BJ (cell line): Measurements from ENCODE around the gene KCP. TPM values are rescaled to one million over a fixed set of nuclear protein-coding genes. Genes with fewer than 3 reads are reported as not detected.

Experiments used
- CTCF ChIA-PET: fragments of 350-600 bp; formaldehyde crosslinking; extraction: SDS; loops from one replicate; lab custom pipeline; 2021; ENCODE audit warnings: antibody characterized with exemption, inconsistent platforms; lab: Yijun Ruan, JAX
- POLR2A ChIA-PET: fragments of 300-600 bp; sonication (Branson Sonifier 250); formaldehyde crosslinking; extraction: SDS; loops from one replicate; lab custom pipeline; 2021; ENCODE audit warnings: antibody characterized with exemption; lab: Charles Lee
- DNase-seq: peaks from one replicate; pipeline ENCODE4 v3.0.0-alpha.2; 2011; ENCODE audit warnings: low read depth
- H3K27me3 ChIP-seq: 2 replicates; pipeline ENCODE4 v1.6.0; 2011; ENCODE audit warnings: low read length; ENCODE audit not compliant: control insufficient read depth, insufficient read depth
- H3K36me3 ChIP-seq: 2 replicates; pipeline ENCODE4 v1.5.1; 2011; ENCODE audit warnings: low read length; ENCODE audit not compliant: control insufficient read depth, insufficient read depth
- H3K4me3 ChIP-seq: 2 replicates; pipeline ENCODE4 v1.5.1; 2011; ENCODE audit warnings: low read depth, mild to moderate bottlenecking, control low read depth, low read length
- polyA minus RNA-seq: library from RNA; depleted of rRNA, polyadenylated mRNA; stranded (reverse); fragments of >200 nt; gene quantifications from 2 replicates; pipeline ENCODE4 v1.2.3, GENCODE V29; 2011; rRNA and poly(A)+ RNA removed
- polyA plus RNA-seq: library from polyadenylated mRNA; depleted of rRNA; stranded (reverse); fragments of >200 nt; gene quantifications from 2 replicates; pipeline ENCODE4 v1.2.3, GENCODE V29; 2011; rRNA removed
- TF ChIP-seq, protein P1 (sequence below): IDR thresholded peaks from 2 replicates; pipeline ENCODE4 v1.5.1; 2011; ENCODE audit warnings: low read depth, mild to moderate bottlenecking, control low read depth, inconsistent platforms, low read length, moderate library complexity; ENCODE audit not compliant: insufficient read depth

KCP gene
- polyA plus RNA-seq = 0.02 TPM in 1 of 2 replicates, not detected in the other
- polyA minus RNA-seq = not detected in 2 replicates

DNA sequence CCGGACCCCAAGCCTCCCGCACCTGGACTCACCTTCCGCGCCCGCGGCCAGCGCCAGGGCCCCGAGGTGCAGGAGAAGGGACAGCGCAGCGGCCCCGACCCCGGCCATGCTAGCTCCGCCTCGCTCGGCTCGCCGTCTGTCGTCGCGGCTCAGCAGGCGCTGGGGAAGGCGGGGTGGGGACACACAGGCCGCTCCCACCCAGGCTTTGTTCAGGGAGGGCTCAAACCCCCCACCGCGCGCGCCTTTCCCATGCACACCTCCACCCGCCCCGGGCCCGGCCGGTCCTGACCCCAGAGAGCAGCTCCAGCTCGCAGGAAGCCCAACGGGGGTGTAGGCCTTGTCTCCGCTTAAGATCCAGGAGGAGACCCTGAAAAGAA, at the start of gene KCP:
KCP (minus strand) TSS at position 141 of the 377 bp plus-strand sequence; CDS start at position 108, 33 bp downstream.
- POLR2A ChIA-PET = no interaction called here
- no peak for DNase-seq
- CTCF ChIA-PET = interaction anchor here (1.0 to 1.9 kb wide), 3 partner anchors 9 to 181 kb away, joined by 4 to 11 read pairs (median 5); no protein-coding TSS in a partner anchor
- Histone ChIP-seq H3K4me3 (peak within 1 kb of the TSS; percentile 39), H3K36me3 (no peaks in the 10 kb centered on the region), H3K27me3 (peaks cover 28% of the 10 kb centered on the region)
- TF ChIP-seq, protein P1, sequence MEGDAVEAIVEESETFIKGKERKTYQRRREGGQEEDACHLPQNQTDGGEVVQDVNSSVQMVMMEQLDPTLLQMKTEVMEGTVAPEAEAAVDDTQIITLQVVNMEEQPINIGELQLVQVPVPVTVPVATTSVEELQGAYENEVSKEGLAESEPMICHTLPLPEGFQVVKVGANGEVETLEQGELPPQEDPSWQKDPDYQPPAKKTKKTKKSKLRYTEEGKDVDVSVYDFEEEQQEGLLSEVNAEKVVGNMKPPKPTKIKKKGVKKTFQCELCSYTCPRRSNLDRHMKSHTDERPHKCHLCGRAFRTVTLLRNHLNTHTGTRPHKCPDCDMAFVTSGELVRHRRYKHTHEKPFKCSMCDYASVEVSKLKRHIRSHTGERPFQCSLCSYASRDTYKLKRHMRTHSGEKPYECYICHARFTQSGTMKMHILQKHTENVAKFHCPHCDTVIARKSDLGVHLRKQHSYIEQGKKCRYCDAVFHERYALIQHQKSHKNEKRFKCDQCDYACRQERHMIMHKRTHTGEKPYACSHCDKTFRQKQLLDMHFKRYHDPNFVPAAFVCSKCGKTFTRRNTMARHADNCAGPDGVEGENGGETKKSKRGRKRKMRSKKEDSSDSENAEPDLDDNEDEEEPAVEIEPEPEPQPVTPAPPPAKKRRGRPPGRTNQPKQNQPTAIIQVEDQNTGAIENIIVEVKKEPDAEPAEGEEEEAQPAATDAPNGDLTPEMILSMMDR = no peak

DNA sequence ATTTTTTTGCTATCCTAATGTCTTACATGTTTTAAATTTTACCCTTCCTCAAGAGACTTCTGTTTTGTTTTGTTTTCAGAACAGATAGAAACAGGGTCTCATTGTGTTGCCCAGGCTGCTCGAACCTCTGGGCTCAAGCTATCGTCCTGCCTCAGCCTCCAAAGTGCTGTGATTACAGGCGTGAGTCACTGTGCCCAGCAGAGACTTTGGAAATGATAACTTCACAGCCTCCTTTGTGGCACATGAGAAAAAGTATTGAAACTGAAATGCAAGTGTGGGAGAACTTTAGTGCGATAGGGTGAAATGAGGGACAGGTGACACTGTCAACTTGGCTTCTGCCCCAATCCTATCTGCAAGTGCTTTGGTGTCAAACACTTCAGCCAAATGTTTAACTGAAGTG, 48.8 kb upstream of the KCP start:
- ChIA-PET POLR2A (no interaction called here), CTCF (interaction anchor here (1.1 to 1.4 kb wide), 2 partner anchors 8 to 132 kb away, joined by 3 to 4 read pairs; no protein-coding TSS in a partner anchor)
- TF ChIP-seq, protein P1 = no peak
- Histone ChIP-seq H3K27me3 (no peaks in the 10 kb centered on the region), H3K36me3 (peaks cover 10% of the 10 kb centered on the region), H3K4me3 (no peak overlapping the region)
- DNase-seq = no peak

DNA sequence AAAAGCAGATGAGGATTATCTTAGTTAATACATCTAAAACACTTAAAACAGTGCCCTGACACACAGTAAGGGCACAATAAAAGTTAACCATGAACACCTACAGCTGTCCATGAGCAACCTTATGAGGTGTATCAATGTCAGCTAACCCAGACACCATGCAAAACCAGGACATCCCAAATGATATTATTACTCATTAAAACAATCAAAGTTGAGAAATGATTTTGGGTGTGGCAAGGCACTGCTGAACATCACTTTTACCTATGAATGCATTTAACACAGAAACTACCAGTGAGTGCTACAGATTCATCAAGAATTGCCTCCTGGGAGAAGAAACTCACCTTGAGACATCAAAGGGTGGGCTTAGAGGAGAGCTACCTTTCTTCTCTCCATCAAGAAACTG, 45.5 kb upstream of the KCP start:
- DNase-seq = no peak
- H3K4me3 ChIP-seq = no peak overlapping the region
- ChIA-PET POLR2A (no interaction called here), CTCF (interaction anchor here (2.4 kb wide), 1 partner anchor 136 kb away, joined by 7 read pairs; no protein-coding TSS in a partner anchor)
- H3K27me3 ChIP-seq = no peaks in the 10 kb centered on the region
- H3K36me3 ChIP-seq = peaks cover 10% of the 10 kb centered on the region
- TF ChIP-seq, protein P1 = no peak

DNA sequence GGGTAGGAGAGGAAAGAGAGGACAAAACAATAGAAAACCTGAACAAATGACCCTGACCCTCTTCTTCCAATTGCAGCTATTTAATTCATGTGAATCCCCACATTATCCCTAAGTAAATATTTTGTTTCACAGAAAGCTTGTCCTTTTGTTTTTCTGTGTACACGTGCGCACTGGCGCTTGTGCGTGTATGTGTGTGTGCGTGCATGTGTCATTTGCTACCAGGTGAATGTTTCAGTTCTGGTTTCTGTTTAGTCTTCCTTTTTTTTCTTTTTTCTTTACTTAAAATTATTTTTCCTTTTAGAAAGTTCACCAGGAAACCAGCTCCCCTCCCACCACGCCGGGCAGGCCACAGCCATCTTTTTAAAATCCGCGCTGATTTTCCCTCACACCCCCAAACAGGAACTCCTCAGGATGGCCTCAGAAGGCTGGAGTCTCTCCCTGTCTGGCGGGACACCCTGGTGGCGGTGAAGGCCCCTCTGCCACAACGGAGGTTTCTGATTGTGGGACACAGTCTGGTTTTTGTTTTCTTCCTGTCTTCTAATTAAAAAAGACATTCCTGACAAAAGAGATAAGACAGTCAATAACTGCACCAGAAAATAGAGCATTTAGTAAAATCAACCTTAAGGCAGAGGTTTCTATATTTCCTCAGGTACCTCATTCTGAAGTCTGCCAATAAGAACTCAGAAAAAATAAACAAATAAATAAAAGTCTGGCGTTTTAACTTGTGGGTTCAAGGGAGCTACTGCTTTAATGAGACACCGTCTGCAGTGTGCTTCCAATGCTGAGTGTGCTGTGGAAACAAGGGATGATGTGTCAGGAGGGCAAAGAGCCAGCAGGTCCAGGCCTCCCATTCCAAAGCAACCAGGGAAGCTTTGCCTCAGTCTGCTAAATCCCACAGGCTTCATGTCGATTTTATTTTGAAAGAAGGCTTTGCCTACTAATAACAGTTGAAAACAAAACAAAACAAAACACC, 44.6 kb upstream of the KCP start:
- CTCF ChIA-PET = interaction anchor here (2.4 kb wide), 1 partner anchor 137 kb away, joined by 7 read pairs; no protein-coding TSS in a partner anchor
- H3K4me3 ChIP-seq = no peak overlapping the region
- H3K36me3 ChIP-seq = peaks cover 10% of the 10 kb centered on the region
- POLR2A ChIA-PET = no interaction called here
- peak; percentile 26 for DNase-seq
- TF ChIP-seq, protein P1 = no peak
- no peaks in the 10 kb centered on the region for H3K27me3 ChIP-seq

DNA sequence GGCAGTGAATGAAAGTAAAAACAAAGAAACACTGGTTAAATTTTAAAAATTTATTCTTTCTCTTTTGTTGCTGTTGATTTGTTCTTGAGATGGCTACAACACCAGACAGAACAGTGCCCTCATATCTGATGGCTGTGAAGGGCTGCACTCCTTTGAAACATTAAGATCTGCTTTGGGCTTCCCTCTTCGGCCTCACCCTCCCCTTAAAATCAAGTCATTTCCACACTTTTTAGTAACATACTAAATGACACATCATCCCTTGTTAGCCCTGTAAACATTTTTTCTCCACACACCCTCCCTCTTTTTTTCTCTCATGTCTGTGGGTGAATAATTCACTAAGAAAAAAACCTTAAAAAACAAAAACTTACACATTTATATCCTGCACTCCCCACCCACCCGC, 43.6 kb upstream of the KCP start:
- no peak for DNase-seq
- ChIA-PET CTCF (interaction anchor here (2.4 kb wide), 1 partner anchor 138 kb away, joined by 7 read pairs; no protein-coding TSS in a partner anchor), POLR2A (no interaction called here)
- Histone ChIP-seq H3K27me3 (no peaks in the 10 kb centered on the region), H3K36me3 (peaks cover 9% of the 10 kb centered on the region), H3K4me3 (no peak overlapping the region)
- TF ChIP-seq, protein P1 = no peak
